Stomach (tissue), 4 donors: ENCODE data around the gene HSF2.

Source experiments
- CTCF ChIP-seq, 7 experiments: fragments of 450-650 bp in 4 of 7; fragments of 200-600 bp in 3 of 7; sonication (generic) in 3 of 7; IDR thresholded peaks; one replicate each; pipeline ENCODE4 v1.5.1; 2016 to 2019; ENCODE audit warnings: antibody characterized with exemption in 7 of 7, control low read depth in 2 of 7, mild to moderate bottlenecking in 1 of 7
- EP300 ChIP-seq: sonication (generic); formaldehyde crosslinking; IDR thresholded peaks from one replicate; pipeline ENCODE4 v1.6.1; 2017; ENCODE audit warnings: antibody characterized with exemption
- POLR2A ChIP-seq, 4 donors: fragments of 450-650 bp; IDR thresholded peaks; one replicate each; pipeline ENCODE4 v1.6.1; 2016; ENCODE audit warnings: antibody characterized with exemption in 4 of 4, control low read depth in 2 of 4, mild to moderate bottlenecking in 1 of 4, moderate library complexity in 1 of 4
- POLR2AphosphoS5 ChIP-seq, 3 donors: sonication (generic); formaldehyde crosslinking; IDR thresholded peaks; one replicate each; pipeline ENCODE4 v1.6.1; 2016; ENCODE audit warnings: antibody characterized with exemption in 3 of 3

GRCh38 chr6:122472022-122472340, 72.5 kb downstream of the HSF2 start:
- TF ChIP-seq CTCF (IDR thresholded peaks at IDR 0.05) (no peak), POLR2A (IDR thresholded peaks at IDR 0.05) (no peak), EP300 (no peak), POLR2AphosphoS5 (IDR thresholded peaks at IDR 0.05) (no peak)
